NCI-H2196 (cell line): ENCODE results near the gene NDUFS2.
"Not testable (repeated sequence)": the region's sequence is repeated elsewhere in the genome, so short reads cannot be mapped to it uniquely, and the experiment has no call there.

Experiments
- DNase-seq: peaks from one replicate; lab custom pipeline; 2025; ENCODE audit not compliant: unreplicated experiment; lab: John Stamatoyannopoulos, UW

The NDUFS2 gene

GRCh38 chr1:161242313-161242712 lies 40.1 kb downstream of the NDUFS2 start:
- no peak for DNase-seq

GRCh38 chr1:161244888-161245287 lies 42.7 kb downstream of the NDUFS2 start:
- no peak for DNase-seq

GRCh38 chr1:161250100-161250499 lies 47.9 kb downstream of the NDUFS2 start:
- not testable (repeated sequence) for DNase-seq

- DNase-seq, result no peak
Measured at GRCh38 chr1:161250829-161251228, 48.7 kb downstream of the NDUFS2 start.

GRCh38 chr1:161251579-161251978 lies 49.4 kb downstream of the NDUFS2 start:
- no peak for DNase-seq

GRCh38 chr1:161255302-161255701 lies 53.1 kb downstream of the NDUFS2 start:
- DNase-seq, result not testable (repeated sequence)

GRCh38 chr1:161255955-161256520 lies 53.9 kb downstream of the NDUFS2 start:
- DNase-seq, result not testable (repeated sequence)

- peak; percentile 4 for DNase-seq
Measured at GRCh38 chr1:161257109-161257508, 54.9 kb downstream of the NDUFS2 start.

GRCh38 chr1:161258439-161259344 lies 56.5 kb downstream of the NDUFS2 start, which contains the start of gene PCP4L1:
Gene PCP4L1, plus strand, starts transcription at chr1:161258745. Its CDS starts 230 bp downstream, at chr1:161258975.
- peak; percentile 46 for DNase-seq

- no peak for DNase-seq
Measured at GRCh38 chr1:161259345-161259702, 57.2 kb downstream of the NDUFS2 start.

- DNase-seq, result no peak
Measured at GRCh38 chr1:161259765-161260164, 57.6 kb downstream of the NDUFS2 start.

GRCh38 chr1:161260376-161261260 lies 58.5 kb downstream of the NDUFS2 start:
- no peak for DNase-seq

- no peak for DNase-seq
Measured at GRCh38 chr1:161261261-161262235, 59.4 kb downstream of the NDUFS2 start.
